Measurements from ENCODE around the gene EHMT2.

GRCh38 chr6:31871046-31871659, 26.3 kb downstream of the EHMT2 start:
- no peak for TF ChIP-seq MAX (IDR thresholded peaks at IDR 0.05; ENCODE audit: insufficient read depth, insufficient read length)
- no peak for TF ChIP-seq POLR2A (IDR thresholded peaks at IDR 0.05; ENCODE audit: low read depth, low read length)
- no peak for TF ChIP-seq CTCF (IDR thresholded peaks at IDR 0.05; ENCODE audit: extremely low read depth in 1 of 2, insufficient read depth in 1 of 2, low read depth in 1 of 2, low read length in 2 of 2)
- no peak for TF ChIP-seq EZH2 (IDR thresholded peaks at IDR 0.05; ENCODE audit: borderline replicate concordance, low read depth, low read length, severe bottlenecking)
